Stimulated activated CD8-positive, alpha-beta memory T cell treated with anti-CD3 and anti-CD28 coated beads, Interleukin-4, amount 100 ng/mL, for 24 hours (primary cell): ENCODE measurements around the gene TRAPPC11.

Experiments
- DNase-seq: peaks from one replicate; pipeline ENCODE4 v3.0.0-alpha.2; 2020; ENCODE audit warnings: low read depth

The TRAPPC11 gene

DNA sequence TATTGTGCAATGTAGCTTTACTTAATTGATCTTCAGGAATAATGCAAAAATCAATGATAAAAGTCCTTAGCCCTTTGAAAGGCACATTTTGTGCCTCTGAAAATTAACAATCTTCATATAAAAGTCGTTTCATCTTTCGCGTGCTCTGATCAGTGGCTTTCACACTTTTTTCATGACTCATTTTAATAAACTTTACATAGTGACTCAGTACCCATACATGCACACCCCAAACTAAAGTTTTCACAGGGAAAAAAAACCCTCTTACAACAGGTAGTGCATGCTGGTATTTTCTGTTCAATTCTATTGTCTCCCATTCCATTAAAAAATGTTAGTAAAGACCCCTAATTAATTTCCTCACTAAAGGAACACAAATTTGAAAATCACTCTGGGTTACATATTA, 21.6 kb upstream of the TRAPPC11 start:
- DNase-seq, result no peak

DNA sequence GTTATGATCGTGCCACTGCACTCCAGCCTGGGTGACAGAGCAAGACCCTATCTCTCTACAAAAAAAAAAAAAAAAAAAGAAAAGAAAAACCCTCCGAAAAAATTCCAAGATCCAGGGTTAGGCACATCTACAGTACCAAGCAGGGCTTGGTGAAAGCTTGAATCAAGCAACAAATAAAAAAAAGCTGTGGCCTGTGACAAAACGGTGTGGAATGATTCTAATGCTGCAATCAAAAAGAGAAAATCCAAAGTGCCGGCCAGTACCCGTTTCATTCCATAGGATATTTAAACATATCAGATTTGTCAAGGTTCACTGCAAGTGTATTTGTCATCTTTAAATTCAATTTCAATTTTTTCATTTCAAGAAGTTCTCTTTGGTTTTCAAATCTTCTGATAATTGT, 20.7 kb upstream of the TRAPPC11 start:
- no peak for DNase-seq

DNA sequence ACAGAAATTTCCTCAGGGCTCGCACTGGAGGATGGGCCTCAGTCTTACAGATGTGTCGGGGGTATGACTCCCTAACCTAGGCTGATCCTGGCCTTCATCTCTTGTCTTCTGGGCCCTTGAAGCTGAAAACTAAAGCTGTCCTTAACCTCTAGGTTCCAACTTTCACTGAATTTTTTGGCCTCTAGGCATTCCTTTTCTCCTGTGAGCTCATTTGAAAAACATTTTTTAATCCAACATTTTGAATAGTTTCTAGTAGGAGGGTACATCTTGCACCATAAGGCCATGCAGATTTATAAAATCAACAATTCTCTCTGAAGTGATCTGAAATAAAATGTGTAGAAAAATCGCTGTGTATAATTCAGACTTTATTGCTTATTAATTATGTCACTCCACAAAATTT, 19.8 kb upstream of the TRAPPC11 start:
- no peak for DNase-seq

DNA sequence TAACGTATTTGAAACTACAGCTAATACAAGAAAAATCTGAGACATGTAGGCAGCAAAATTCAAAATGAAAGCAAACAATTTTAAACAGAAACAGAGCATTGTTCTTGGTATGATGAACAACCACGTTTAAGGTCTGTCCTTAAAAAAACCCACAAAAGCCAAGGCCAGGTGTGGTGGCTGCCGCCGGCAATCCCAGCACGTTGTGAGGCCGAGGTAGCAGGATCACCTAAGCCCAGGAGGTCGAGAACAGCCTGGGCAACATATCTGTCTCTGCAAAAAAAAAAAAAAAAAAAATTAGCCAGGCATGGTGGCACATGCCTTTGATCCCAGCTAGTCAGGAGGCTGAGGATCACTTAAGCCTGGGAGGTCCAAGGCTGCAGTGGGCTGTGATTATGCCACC, 13.8 kb upstream of the TRAPPC11 start:
- no peak for DNase-seq

DNA sequence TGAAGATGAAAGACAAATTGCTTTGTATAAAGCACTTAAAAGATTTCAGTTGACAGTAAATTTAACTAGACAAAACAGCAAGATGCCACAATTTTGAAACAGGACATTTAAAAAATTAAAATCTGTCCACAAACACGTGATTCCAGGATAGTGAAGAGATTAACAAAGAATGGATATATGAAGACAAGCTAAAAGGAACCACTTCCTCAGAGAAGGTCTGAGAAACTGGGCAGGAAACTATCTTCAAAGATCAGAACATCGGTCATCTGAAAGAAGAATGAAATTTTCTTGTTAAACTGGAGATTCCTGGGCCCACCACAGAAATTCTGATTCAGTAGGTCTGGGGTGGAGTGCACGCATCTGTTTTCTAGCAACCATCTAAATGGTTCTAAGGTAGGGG, 1.5 kb upstream of the TRAPPC11 start:
- no peak for DNase-seq

DNA sequence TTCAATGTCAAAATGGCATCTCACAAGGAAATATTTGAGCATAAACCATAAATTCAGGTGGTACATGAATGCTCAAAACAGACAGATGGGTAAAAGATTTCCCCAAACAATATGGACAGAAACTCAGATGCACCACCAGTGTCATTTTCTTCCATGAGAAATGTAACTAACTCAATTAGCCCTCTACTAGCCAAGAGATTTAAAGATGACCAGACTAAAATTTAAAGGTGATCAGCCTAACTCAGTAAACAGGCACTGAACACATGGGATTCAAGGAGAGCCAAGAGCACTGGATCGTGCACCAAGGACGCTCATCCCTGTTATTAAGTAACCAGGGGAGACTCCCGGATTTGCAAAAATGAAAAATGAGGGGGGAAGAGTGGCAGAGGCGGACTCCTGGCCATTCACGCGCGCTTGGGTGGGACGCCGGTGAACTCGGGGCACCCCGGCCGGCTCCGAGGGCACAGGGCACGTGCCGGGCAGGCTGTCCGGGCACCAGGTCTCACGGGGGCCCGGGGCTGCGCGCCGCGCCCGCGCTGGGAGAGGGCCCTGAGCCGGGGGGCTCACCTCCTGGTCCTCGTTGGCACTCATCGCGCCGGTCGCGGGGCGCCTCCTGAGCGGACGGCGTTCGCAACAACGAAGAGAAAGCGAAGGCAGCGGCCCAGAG, 598 bp upstream of the TRAPPC11 start:
- peak; percentile 18 for DNase-seq

DNA sequence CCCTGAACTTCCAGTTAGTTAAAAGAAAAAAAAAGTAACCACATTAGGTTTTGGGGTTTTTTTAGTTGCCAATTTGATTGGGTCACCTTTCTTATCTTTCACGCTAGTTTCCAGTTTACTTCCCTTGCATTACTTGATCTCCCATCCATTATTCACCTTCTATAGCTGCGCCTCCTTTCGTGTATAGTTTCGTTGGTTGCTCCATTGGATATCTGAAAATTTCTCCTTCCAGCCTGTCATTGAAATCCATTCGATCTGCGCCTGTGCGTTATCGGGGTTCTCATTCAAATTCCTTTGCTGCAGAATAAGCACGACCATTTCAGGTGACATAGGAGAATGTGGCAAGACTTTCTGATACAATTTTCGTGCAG, 764 bp downstream of the TRAPPC11 start:
- DNase-seq, result no peak

DNA sequence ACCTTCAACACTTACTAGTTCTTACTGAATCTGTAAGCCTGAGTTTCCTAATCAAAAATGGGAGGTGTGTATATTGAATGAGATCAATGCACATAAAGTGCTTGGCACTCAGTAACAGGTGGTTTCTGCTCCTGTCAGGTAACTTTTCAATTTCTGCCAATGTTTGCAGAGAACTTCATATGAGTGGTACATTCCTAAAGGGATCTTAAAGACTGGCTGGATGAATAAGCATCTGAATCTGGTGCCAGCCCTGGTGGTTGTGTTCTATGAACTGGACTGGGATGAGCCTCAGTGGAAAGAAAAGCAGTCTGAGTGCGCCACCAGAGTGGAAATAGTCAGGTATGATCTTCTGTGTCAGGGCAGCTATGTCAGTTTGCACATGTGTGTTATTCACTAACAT, 7.0 kb downstream of the TRAPPC11 start:
- DNase-seq, result no peak

DNA sequence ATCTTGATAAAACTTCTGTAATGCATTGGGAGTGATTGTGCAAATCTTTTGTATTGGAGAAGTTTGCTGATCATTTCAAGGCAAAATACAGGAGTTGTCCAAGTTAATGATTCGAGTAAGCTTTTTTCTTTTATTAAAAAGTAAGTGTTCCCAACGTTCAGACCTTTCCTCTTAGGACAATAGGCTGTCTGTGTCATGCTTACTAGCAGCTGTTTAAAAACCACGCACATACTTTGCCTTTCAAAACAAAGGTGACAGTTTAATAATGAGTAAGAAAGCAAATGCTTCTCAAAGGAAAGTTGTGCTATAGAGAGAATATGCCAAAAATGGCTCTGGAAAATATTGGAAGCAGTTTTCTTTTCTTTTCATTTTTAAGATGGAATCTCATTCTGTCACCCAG, 11.2 kb downstream of the TRAPPC11 start:
- no peak for DNase-seq

DNA sequence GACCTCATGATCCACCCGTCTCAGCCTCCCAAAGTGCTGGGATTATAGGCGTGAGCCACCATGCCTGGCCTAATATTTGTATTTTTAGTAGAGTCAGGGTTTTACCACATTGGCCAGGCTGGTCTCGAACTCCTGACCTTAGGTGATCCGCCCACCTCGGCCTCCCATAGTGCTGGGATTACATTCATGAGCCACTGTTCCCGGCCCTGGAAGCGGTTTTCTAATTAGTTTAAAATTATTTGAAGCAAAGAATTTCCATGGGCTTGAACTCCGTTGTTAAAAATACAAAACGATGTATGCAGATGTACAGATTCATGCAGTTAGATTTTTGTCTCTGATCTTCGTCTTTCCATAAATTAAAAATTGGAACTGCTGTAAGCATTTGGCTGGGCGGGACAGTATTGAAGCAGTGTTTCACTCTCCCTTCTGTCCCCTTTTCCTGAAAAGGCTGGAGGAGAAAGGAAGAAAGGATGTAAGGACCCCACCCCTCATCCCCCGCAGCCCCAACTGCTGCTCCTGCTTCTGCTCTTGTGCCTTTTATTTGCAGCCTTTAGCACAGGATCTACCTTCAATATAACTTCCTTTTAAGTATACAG, 12.0 kb downstream of the TRAPPC11 start:
- DNase-seq, result no peak

DNA sequence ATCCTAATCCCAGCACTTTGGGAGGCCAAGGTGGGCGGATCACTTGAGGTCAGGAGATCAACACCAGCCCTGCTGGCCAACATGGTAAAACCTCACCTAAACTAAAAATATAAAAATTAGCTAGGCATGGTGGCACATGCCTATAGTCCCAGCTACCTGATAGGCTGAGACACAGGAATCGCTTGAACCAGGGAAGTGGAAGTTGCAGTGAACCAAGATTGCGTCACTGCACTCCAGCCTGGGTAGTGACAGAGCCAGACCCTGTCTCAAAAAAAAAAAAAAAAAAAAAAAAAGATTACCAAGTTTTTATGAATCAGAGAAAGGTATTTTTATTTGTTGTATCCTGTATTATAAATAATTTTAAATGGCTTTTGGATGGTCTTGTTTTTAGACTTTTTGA, 15.1 kb downstream of the TRAPPC11 start:
- DNase-seq, result no peak

DNA sequence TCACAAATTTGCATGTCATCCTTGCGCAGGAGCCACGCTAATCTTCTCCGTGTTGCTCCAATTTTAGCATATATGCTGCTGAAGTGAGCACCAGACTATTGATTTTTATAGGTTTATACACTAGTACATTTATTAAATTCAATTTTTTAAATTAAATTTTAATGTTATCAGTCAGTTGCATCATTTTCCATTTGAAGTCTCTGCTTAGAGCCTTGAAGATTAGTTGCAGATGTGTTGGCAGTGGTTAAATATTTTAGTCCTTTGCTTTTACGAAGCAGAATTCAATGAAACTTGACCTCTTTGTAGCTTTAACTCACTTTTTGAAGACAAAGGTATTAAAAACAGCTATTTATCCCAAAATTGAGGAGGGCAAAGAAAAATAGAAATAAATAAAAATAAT, 16.5 kb downstream of the TRAPPC11 start:
- DNase-seq, result no peak

DNA sequence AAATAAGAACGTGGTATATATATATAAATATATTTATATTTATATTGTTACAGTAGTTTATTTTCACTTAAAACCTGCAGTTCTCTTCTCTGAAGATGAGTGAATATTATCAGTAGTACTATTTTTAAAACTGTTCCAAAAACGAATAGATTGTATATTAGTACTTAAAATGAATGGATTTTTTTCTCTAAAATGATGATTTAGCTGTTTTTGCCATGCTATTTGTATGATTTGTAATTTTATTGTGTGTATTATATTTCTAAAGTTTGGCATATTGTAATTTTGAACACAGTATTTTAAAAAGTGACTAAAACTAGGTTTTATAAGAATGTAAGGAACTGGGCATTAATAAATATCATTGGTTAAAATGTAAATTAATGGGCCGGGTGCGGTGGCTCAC, 22.0 kb downstream of the TRAPPC11 start:
- no peak for DNase-seq

DNA sequence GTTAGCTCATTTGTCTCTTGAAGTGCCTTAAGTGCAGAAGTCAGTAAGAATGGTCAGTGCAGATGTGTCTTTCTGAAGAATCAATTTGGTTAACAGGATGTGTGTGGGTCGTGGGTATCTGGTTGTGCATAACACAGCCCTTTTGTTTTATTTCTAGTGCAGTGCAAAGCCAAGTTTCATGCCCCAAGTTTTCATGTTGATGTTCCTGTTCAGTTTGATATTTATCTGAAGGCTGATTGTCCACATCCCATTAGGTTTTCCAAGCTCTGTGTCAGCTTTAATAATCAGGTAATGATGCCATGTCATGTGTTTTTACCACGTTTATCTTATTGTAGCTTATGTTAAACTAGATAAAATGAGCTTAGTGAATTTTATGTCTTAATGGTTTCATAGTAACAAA, 27.4 kb downstream of the TRAPPC11 start:
- DNase-seq, result no peak

DNA sequence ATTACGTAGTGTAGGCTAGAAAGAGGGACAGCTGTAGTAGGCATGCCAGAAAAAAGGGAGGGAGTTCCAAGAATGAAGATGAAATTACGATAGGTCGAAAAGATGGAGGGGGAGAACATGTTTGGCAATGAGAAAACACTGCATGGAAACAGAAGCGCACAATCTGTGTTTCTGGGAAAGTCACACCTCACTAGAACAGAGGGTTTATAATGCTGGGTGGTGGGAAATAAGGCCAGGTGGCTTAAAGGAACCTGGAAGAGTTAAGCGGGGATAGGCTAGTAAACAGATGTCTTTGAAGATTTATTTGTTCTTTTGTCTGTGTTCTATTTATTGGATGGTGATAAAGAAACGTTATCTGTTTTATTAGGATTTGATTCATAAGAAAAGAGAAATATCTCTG, 29.1 kb downstream of the TRAPPC11 start:
- DNase-seq, result no peak

DNA sequence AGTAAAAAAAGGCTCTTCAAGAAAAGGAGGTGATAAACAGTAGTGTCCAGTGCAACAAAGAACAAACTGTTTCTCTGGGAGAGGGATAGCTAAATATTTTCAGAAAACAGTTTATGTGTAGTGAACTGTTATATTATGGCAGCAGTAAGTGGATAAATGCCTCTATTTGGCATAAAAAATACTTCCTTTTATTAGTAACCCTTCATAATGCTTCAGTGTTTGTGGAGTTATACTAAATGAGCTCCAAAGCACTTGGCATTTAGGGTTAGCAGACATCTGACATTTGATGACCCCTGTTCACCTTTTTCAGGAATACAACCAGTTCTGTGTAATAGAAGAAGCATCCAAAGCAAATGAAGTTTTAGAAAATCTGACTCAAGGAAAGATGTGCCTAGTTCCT, 31.9 kb downstream of the TRAPPC11 start:
- DNase-seq, result no peak

DNA sequence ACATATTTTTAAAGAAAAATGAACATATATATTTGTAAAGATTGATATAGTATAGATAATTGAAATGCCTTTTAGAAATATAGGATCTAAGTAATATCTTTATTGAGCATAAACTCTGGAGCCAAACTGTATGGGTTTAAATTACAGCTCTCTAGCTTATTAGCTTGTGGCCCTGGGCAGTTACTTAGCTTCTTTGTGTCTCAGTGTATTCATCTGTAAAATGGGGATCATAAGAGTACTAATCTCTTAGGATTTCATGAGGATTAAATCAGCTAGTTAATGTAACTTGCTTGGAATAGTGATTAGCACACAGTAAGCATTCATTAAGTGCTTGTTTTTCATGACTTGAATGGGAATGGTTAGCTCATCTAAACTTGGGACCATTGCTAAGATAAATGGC, 32.8 kb downstream of the TRAPPC11 start:
- DNase-seq, result no peak

DNA sequence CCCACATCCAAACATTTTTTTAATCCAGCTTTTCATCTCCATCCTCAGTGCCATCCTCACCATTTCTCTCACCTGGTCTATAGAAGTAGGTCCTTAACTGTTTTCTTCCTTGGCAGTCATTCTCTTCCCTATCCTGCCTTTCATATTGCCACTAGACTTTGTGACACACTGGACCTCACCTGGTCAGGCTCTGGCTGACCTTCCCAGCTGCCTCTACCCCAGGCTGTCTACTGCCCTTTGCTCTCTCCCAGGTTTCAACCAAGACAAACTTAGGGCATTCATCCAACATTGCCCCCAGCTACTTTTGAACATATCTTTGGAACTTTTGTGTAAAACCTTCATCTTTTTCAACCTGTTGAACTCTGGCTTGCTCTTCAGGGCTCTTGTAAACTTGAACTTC, 39.8 kb downstream of the TRAPPC11 start:
- no peak for DNase-seq

DNA sequence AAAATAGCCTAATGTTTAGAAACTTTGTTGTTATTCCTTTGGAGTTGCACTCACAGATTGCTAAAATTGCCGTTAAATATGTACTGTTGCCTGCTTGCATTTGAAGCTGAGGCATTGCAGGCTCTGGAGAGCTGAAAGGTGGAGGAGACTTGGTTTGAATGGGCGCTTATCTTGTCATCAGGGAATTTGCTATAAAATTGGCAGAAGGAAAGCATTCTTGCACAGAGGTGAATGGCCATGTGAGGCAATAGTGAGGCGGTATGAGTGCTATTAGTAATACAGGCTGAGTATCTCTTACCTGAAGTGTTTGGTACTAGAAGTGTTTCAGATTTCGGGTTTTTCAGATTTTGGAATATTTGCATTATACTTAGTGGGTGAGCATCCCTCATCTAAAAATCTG, 41.3 kb downstream of the TRAPPC11 start:
- no peak for DNase-seq

DNA sequence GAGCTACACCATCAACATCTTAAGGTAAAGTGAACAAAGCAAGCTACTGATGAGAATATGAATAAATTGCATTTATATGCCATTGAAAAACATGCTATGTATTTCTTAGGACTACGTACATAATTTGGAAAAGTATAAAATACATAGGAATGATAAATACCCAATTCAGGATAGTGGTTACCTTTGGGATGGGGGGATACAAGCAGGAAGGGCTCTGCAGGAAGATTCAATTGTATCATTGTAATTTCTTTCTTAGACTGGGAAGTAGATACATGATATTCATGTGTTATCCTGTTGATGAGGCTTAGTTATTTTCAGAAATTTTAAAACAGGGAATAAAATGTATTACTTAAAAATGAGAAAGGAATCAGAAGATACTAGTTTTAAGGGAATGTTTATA, 43.4 kb downstream of the TRAPPC11 start:
- DNase-seq, result no peak

DNA sequence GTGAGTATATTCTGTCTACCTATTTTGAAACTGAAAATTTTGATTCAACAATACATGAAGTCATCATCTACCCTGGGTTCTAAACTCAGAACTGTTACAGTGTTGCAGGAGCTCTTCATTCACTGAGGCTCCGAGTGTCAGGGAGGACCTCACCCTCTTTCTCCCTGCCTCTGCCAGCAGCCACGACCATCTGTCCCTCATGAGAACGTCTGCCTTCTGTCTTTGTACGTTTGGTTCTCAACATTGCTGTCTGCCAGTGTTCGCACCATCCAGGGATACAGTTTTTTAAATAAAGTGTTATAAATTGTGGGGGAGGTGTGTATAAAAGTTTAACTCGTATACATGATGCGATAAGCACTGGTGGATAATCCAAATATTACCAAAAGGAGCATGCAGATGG, 55.5 kb downstream of the TRAPPC11 start:
- DNase-seq, result no peak

DNA sequence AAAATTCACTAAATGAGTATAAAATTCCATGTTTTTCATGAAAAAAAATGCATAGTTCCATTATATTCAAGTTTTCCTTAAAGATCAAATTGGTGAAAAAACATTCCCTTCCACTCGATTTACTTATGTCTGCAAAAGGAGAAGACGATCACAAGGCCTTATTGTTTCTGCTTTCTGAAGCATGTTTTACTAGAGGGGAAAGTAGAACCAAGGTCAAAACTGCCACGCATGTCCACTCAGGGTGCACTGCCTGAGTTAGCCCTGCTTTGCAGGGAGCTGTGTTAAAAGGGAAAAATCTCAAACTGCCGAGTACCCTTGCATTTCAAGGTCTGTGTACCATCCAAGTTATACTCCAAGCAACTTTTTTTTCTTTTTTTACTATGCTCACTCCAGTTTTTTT, 57.2 kb downstream of the TRAPPC11 start:
- DNase-seq, result no peak

DNA sequence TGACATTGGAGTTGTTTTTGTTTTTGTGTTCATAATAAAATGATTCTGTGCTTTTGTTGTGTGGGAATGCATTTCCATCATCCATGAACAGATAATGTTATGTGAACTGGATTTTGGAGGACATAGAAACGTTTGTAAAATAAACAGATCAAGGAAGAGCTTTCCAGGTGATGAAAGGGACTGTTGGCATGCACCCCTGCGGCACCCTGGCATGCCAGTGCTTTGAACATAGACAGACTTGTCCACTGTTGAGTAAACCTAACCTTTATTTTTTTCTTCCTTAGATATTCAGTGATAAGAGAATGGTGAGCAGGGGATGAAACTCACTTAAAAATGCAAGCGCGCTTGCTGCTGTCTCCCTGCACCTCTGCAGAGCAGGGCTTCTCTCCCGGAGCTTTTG, 59.8 kb downstream of the TRAPPC11 start:
- DNase-seq, result no peak
